Limb (tissue), 2 donors: ENCODE data around the gene PGAP6.
"Not testable (repeated sequence)": the region's sequence is repeated elsewhere in the genome, so short reads cannot be mapped to it uniquely, and the experiment has no call there.

Experiments used
- DNase-seq, 2 donors: peaks; one replicate each; pipeline ENCODE4 v3.0.0-alpha.2; 2016; ENCODE audit errors: extremely low spot score in 2 of 2

The PGAP6 gene

DNA sequence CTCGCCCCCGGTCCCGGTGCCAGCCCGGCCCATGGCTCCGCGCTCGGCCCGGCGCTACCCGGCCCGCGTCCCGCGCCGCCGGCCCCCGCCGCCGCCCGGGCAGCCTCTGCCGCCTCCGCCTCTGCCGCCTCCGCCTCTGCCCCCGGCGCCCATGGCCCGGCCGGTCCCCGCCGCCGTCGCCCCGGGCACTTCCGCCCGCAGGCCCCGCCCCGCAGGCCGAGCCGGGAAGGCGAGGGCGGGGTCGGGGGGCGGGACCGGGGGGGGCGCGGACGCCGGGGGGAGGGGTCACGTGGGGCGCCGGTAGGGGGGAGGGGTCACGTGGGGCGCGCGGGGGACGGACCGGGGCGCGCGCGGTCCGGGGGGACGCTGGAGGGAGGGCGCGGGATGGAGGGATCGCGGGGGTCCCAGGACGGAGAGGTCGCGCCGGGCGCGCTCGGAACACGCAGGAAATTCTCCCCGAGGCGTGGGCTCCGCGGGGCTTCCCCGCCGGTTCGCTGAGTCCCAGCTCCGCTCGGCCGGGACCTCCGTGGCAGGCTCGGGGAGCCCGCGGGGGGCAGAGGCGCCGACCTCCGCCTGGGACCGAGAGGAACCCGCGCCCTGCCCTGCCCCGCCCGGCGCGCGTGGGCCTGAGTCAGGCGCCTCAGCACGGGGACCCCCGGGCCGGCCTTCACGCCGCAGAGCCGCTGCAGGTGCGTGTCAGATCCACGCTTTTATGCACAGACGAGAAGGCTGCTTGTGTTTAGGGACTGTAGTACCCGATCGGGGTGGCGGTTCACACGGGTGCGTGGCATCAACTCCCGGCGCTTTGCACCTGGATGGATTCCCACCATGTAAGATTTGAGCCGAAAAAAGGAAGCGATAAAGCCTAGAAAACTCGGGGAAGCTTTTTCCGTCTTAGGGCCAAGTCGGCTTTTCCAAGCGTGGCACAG, at the start of gene PGAP6:
TSS of gene PGAP6 (minus strand) at position 190 of the 929 bp plus-strand sequence. CDS start at position 33, 157 bp downstream.
- peak in 1 of 2 donors; percentile 83 for DNase-seq

- no peak for DNase-seq
These were observed 49.1 kb upstream of the PGAP6 start for GRCh38 chr16:430904-431303.

DNA sequence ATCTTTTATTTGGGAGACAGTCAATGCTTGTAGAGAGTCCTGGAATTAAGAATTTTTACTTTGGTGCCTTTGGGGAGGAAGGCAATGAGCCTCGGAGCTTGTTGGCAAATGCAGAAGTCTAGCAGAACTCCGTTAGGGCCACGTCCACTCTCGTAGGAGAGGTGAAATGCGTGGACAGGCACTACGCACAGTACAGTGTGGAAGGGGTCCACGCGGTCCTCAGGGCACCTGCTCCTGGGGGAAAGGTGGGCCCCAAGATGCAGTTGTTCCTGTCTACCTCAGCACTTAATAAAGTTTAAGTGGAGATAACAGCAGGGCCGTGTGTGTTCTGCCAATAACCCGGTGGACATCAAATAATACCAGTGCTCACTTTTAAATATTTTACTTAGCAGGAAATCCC, 45.5 kb upstream of the PGAP6 start:
- DNase-seq: no peak

- DNase-seq: no peak
These were observed 45.1 kb upstream of the PGAP6 start for GRCh38 chr16:426906-427249.

DNA sequence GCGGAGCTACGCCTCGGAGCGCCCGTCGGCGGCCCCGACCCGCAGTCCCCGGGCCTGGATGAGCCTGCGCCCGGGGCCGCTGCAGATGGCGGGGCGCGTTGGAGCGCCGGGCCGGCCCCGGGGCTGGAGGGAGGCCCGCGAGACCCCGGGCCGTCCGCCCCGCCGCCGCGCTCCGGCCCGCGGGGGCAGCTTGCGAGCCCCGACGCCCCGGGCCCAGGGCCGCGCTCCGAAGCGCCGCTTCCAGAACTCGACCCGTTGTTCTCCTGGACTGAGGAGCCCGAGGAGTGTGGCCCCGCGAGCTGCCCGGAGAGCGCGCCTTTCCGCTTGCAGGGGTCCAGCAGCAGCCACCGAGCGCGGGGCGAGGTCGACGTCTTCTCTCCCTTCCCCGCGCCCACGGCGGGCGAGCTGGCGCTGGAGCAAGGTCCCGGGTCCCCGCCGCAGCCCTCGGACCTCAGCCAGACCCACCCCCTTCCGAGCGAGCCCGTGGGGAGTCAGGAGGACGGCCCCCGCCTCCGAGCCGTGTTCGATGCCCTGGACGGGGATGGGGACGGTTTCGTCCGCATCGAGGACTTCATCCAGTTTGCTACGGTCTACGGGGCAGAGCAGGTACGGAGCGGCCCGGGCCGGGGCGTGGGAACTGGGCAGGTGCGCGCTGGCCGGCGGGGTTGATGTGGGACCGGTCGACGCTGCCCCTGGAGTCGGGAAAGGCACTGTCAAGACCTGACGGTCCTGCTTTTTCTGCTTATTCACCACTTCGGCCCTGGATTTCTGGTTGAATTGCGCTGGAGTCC, 44.5 kb upstream of the PGAP6 start:
- DNase-seq: peak in 1 of 2 donors; percentile 49

DNA sequence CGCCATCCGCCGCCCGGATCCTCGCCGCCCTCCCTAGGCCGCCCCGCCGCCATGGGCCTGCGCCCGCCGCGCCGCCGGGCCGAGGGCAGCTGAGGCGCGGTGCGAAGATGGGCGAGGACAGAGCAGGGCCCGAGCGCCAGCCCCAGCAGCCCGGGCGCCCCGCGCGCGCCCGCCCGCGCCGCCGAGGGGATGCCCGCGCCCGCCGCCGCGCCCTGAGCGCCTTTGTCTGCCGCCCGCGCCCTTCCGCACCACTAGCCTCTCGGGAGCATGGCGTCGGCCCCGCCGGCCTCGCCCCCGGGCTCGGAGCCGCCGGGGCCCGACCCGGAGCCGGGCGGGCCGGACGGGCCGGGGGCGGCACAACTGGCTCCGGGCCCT, 43.9 kb upstream of the PGAP6 start:
- DNase-seq: no peak

DNA sequence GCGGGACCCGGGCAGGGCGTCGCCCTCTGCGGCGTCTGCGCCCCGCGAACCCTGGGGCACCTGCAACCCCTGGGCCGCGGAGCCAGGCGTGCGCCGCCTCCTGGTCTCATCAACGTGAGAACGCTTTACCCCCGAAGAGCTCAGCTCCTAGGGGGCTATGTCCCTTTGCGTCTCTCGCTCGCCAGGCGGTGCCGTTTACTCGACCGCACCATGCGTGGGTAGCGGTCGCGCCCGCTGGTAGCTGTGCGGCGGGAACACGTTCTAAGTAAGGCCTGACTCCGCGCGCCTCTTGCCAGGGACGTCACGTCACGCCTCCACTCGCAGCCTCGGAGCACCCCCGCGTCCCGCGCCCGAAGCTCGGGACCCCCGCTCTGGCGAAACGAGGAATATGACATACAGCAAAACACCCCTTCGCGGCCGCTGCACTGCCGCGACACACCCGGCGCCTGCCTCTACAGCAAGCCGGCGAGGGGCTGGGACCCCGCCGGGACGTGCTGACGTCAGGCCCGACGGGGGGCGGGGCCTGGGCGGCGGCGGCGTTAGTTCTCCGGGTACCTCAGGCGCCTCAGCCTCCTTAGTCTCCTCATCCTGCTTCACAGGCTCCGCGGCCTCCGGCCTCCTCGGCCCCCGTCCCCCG, 43.4 kb upstream of the PGAP6 start, which contains the start of gene RAB11FIP3:
TSS of gene RAB11FIP3 (plus strand) at position 568 of the 637 bp plus-strand sequence. CDS start 358 bp downstream, outside the sequence.
- peak; percentile 76 to 92 for DNase-seq

DNA sequence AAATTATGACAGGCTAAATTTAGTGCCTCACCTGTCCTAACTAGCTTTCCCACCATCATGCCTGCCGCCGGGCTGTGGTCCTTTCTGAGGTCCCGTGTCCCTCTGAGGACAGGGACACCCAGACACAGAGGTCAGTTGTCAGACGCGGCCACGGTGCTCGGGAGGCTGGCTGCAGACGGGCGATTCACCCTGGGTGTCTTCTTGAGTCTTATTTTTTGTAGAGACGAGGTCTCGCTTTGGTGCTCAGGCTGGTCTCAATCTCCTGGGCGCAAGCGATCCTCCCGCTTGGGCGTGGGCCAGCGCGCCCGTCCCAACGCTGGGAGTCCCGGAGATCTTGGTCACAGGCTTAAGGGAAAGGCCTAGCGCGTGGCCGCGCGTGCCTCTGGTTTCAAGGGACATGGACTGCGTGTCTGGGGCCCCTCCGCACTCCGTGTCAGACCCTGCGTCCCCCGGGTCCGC, 42.9 kb upstream of the PGAP6 start:
- peak in 1 of 2 donors; percentile 51 for DNase-seq

DNA sequence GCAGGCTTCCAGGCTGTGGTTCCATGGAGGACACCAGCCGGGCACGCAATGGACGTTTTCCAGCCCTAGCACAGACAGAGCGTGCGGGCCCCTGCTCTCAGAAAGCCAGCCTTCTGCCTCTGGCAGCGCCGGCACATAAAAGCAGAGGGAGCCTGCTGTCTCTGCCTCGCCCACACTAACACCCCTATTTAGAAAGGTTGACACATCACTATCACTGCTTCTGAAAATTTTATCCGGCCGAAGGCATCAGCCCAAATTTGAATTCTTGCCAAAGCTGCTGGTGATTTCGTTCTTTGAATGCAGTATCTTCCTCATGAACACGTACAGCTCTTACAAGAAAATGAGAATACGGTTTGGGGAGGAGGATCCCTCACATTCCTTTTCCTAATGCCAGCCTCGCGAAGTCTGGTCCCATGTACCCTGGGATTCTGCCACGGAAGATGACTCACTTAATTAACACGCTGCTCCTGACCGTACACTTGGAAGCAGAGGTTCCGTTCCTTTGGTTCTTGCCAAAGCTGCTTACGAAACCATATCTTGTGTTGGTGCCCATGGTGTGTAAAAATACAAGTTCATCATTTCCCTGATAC, 42.4 kb upstream of the PGAP6 start:
- no peak for DNase-seq

DNA sequence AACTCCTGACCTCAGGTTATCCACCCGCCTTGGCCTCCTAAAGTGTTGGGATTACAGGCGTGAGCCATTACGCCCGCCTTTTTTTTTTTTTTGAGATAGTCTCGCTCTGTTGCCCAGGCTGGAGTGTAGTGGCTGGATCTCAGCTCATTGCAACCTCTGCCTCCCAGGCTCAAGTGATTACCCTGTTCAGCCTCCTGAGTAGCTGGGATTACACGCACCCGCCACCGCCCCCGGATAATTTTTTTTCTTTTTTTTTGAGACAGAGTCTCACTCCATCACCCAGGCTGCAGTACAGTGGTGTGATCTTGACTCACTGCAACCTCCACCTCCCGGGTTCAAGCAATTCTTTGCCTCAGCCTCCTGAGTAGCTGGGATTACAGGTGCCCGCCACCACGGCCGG, 40.4 kb upstream of the PGAP6 start:
- DNase-seq: not testable (repeated sequence)

DNA sequence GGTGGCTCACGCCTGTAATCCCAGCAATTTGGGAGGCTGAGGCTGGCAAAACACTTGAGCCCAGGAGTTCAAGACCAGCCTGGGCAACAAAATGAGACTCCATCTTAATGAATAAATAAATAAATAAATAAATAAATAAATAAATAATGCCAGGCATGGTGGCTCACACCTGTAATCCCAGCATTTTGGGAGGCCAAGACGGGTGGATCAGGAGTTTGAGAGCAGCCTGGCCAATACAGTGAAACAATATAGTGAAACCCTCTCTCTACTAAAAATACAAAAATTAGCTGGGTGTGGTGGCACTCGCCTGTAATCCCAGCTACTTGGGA, 33.4 kb upstream of the PGAP6 start:
- not testable (repeated sequence) for DNase-seq

DNA sequence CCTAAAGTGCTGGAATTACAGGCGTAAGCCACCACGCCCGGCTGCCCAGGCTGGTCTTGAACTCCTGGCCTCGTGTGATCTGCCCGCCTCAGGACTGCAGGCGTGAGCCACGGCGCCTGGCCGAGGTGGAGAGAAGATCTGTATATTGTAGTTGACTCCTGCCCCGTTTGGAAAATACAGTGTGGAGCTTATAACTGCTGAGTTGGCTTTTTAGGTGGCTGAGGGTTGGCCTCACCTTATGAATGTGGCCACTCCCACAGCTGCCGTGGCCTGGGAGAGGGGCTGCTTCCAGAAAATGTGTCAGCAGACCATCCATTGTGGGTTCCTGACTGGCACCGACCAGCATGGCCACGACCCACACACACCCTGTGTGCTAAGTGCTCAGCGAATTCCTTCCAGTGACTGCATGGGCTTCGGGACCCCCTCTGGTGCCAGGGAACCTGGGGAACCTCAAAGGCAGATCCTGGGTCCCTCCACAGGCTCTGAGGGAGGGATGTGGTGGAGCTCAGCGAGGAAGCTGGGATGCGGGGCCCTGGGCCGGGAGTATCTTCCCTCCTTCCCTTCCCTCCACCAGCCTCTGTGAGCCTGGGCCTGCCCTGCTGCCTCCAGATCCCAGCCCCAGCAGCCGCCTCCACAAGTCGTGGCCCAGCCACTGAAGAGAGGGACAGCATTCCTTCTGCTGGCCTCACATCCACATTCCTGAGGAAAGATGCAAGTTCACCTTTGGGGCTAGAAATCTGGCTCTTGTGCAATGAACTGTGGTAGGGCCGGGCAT, 32.8 kb upstream of the PGAP6 start:
- no peak for DNase-seq

- DNase-seq: no peak
These were observed 29.9 kb upstream of the PGAP6 start for GRCh38 chr16:411576-412265.

- no peak for DNase-seq
These were observed 28.9 kb upstream of the PGAP6 start for GRCh38 chr16:410516-411178.

GRCh38 chr16:407253-407652, 25.5 kb upstream of the PGAP6 start:
- no peak for DNase-seq

DNA sequence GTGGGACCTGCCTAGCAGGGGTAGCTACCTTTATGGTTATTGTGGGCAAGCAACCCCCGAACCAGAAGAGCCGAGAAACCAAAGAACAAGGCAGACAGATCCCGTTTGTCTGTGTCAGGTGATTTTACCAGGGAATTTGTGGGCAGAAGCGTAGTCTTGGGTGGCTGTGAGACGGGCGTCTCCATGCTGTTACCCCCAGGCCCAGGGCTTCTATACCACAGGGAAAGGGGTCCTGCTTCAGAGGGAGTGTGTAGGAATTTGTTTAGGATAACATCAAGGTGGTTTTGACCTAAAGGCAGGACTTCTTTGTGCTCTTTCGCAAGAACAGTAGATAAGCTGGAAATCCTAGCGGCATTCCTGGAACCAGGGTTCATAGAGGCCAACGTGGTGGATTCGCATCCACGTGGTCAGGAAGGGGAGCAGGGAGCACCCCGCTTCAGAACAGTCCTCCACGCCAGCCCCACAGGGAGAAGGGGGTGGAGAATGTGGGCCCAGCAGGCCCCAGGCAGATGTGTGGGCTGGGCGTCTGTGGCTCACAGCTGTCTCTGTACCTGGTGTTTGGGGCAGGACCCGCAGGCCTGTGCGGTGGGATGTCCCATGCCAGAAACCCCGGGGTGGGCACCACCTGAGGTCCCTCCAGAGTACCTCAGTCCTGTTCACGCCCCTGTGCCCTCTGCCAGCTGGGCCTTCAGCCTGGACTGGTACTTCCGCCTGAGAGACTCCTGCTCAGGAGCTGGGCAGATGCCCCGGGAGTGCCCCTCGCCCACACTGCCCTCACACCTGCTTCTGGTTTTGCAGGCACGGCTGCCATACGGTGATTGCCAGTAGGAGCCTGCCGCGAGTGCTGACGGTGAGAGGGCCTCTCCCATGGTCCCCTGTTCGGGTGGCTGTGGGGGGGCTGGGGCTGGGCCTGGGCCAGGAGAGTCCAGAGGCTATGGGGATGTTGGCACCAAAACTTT, 24.0 kb upstream of the PGAP6 start:
- DNase-seq: no peak

DNA sequence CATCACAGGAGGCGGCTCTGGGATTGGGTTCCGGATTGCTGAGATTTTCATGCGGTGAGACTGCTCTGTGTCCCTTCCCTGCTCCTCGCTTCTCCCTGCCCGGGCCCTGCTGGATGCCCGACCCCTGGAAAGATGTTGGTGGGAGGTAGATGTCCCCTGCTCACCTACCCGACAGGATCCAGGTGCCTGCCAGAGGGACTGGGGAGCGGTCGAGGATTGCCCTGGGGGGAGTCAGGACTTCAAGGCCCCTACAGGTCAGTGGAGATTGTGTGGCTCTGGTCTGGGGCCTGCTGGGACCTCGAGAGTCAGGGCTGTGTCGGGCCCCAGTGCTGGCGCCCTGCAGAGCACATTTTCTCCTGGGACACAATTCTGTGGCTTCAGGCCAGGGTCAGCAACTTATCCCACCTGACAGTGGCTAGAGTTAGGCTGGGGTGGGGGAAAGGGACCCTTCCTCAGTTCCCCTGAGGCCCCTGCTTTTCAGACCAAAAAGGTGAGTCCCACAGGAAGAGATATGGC, 23.3 kb upstream of the PGAP6 start:
- DNase-seq: no peak
